ENCODE data around the gene ZFPM1.

DNA sequence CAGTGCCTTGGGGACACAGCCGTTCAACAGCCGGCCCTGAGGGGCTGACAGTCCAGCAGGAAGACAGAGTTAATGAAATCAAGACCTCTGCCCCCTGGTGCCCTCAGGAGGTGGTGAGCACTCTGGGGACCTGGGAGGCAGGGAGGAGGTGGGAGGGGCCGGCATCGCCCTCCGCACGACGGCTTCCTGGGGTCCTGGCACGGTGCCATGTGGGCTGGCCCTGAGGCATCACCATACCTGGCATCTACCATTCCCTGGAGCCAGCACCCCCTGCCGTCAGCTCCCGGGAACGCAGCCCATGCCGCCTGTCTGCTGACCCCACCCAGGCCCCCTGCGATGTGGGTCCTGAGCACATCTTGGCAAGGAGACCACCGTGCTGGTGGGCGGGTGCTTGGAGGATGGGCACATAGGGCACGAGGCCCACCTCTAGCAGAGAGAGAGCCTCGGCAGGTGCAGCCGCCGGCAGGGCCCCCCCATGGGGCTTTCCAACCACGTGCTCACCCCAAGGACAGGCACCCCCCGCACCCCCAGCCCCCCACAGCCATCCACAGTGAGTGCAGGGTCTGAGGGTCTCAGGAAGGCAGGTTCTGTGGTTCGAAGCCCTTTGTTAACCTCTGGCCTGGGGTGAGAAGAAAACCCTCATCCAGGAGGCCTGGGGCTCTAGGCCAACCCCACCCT is 52.5 kb downstream of the ZFPM1 start:
- TF ChIP-seq CSRNP3 (CRISPR knock-in tag; IDR thresholded peaks at IDR 0.05) (no peak), PATZ1 (CRISPR knock-in tag; IDR thresholded peaks at IDR 0.05; ENCODE audit: borderline replicate concordance) (no peak), ZFP30 (CRISPR knock-in tag; IDR thresholded peaks at IDR 0.05) (no peak), ISL1 (CRISPR knock-in tag; IDR thresholded peaks at IDR 0.05) (no peak), SNAI2 (CRISPR knock-in tag; IDR thresholded peaks at IDR 0.05) (no peak), RARB (CRISPR knock-in tag; IDR thresholded peaks at IDR 0.05) (no peak), TCF4 (CRISPR knock-in tag; IDR thresholded peaks at IDR 0.05; ENCODE audit: borderline replicate concordance) (no peak), ARNTL (CRISPR knock-in tag; IDR thresholded peaks at IDR 0.05; ENCODE audit: borderline replicate concordance, low read depth) (no peak), TOX (CRISPR knock-in tag; IDR thresholded peaks at IDR 0.05; ENCODE audit: borderline replicate concordance) (no peak), CSDC2 (CRISPR knock-in tag; IDR thresholded peaks at IDR 0.05) (no peak), PPARA (CRISPR knock-in tag; IDR thresholded peaks at IDR 0.05; ENCODE audit: borderline replicate concordance) (no peak)
- TF ChIP-seq, protein P1, sequence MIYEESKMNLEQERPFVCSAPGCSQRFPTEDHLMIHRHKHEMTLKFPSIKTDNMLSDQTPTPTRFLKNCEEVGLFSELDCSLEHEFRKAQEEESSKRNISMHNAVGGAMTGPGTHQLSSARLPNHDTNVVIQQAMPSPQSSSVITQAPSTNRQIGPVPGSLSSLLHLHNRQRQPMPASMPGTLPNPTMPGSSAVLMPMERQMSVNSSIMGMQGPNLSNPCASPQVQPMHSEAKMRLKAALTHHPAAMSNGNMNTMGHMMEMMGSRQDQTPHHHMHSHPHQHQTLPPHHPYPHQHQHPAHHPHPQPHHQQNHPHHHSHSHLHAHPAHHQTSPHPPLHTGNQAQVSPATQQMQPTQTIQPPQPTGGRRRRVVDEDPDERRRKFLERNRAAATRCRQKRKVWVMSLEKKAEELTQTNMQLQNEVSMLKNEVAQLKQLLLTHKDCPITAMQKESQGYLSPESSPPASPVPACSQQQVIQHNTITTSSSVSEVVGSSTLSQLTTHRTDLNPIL (CRISPR knock-in tag; IDR thresholded peaks at IDR 0.05; ENCODE audit: low read depth): no peak
- TF ChIP-seq, protein P2, sequence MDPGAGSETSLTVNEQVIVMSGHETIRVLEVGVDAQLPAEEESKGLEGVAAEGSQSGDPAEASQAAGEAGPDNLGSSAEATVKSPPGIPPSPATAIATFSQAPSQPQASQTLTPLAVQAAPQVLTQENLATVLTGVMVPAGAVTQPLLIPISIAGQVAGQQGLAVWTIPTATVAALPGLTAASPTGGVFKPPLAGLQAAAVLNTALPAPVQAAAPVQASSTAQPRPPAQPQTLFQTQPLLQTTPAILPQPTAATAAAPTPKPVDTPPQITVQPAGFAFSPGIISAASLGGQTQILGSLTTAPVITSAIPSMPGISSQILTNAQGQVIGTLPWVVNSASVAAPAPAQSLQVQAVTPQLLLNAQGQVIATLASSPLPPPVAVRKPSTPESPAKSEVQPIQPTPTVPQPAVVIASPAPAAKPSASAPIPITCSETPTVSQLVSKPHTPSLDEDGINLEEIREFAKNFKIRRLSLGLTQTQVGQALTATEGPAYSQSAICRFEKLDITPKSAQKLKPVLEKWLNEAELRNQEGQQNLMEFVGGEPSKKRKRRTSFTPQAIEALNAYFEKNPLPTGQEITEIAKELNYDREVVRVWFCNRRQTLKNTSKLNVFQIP (CRISPR knock-in tag; IDR thresholded peaks at IDR 0.05; ENCODE audit: borderline replicate concordance, low read depth): no peak
